ENCODE results near the gene HMGCS1.
A peak's percentile ranks its signal among the peaks of the same experiment; 100 is the strongest.
"Not testable (repeated sequence)": the region's sequence is repeated elsewhere in the genome, so short reads cannot be mapped to it uniquely, and the experiment has no call there.

HMGCS1 gene

DNA sequence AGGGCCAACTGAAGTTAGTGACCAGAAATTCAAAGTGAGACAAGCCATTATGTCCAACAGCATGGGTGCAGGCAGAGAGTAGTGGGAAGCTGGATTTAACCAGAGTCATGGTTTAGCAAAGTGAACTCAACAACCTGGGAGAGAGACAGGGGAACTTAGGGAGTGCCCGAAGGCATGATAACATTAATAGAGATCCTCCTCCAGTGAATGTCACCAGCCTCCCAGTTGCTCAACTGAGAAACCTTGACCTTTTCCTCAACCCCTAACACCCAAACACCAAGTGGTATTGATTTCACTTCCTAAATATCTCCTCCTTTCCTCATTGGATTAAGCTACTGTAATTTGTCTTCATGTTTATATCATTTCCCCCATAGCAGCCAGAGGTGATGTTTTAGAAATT is 42.6 kb downstream of the HMGCS1 start:
- no peak for DNase-seq

DNA sequence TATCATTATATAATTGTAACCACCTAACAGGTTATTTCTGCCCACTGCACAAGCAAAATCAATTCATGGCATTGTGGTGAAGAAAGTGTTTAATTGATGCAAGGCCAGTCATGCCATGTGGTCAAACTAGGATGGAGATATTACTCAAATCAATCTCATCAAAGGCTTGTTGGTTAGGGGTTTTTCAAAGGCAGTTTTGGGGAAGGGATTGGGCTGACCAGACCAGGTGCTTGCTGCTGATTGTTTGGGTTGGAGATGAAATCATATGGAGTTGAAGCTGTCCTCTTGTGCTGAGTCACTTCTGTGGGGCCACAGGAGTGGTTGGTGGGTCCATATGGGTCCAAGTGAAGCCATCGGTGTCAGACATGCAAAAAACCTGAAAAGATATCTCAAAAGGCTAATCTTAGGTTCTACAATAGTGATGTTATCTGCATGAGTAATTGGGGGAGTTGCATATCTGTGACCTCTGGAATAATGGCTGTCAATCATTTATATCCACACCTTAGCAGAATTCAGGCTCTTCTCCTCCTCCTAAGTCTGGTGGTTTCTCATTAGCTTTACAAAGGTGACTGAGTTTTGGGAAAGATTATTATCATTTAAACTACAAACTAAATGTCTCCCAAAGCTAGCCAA is 44.9 kb downstream of the HMGCS1 start:
- DNase-seq = no peak

DNA sequence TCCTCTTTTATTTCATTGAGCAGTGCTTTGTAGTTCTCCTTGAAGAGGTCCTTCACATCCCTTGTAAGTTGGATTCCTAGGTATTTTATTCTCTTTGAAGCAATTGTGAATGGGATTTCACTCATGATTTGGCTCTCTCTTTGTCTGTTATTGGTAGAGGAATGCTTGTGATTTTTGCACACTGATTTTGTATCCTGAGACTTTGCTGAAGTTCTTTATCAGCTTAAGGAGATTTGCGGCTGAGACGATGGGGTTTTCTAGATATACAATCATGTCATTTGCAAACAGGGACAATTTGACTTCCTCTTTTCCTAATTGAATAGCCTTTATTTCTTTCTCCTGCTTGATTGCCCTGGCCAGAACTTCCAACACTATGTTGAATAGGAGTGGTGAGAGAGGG is 50.9 kb downstream of the HMGCS1 start:
- not testable (repeated sequence) for DNase-seq

DNA sequence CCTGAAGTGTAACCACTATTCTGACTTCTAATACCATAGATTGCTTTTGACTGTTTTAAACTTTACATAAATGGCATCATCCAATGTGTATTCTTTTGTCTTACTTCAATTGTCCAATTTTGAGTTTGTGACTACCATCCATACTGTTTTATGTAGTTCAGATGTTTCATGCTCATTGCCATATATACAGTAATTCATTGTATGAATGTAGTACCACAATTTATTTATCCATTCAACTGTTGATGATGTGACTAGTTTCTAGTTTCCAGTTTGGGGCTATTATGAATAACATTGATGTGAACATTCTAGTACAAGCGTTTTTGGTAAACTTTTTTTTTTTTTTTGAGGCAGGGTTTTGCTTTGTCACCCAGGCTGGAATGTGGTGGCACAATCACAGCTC is 55.1 kb downstream of the HMGCS1 start:
- DNase-seq = no peak

- DNase-seq = no peak
Observed at GRCh38 chr5:43256261-43256966, 56.8 kb downstream of the HMGCS1 start.

GRCh38 chr5:43255704-43256103 is 57.5 kb downstream of the HMGCS1 start:
- DNase-seq = no peak

GRCh38 chr5:43251754-43252153 is 61.5 kb downstream of the HMGCS1 start:
- DNase-seq = no peak

- DNase-seq = no peak
Observed at GRCh38 chr5:43245724-43246385, 67.4 kb downstream of the HMGCS1 start.

DNA sequence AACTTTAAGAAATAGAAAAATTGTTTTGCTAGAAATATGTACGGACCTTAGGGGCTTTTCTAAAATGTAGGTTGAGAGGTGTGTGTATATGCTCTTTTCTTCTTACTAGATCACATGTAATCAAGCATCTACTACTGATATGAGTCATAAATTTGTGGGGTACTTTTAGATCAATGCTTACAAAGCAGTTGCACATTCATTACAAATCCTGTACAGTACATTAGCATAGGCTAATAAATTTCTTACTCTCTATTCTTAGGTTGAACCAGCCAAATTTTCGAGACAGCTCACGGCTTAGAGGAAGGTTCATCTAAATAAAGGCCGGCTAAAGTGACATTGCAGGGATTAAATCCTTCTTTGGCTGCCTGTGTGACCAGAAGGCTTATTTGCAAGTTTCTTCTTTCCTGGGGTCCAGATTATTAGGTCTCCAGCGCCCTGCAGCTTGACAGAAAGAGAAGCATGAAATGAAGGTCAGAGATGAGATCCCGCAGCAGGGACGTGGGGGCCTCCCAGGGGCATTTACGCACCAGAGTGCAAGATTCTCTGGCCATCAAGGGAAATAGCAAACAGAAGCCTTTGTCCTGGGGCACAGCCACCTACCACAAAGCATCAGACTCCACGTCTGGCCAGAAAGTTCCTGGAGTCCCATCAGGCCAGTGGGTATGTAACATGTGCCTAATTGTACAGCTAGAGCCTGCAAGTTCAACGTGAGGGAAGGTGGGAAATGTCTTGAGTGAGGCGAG is 68.2 kb downstream of the HMGCS1 start:
- no peak for DNase-seq

DNA sequence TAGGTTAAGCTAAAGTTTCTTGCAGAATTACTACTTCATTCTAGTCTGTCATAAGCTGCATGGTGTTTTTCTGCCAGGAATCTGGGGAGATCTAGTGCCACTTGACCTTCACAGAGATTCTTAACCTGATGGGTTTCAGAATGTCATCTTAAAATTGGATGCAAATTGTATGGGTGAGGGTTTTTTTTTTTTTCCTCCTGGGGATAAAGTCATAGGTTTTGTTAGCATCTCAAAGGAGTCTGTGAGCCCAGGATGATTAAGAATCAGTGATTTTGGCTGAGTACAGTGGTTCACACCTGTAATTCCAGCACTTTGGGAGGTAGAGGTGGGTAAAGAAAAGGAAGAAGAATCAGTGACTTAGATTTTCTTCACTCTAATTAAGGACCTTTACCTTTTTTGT is 69.9 kb downstream of the HMGCS1 start:
- DNase-seq = no peak

DNA sequence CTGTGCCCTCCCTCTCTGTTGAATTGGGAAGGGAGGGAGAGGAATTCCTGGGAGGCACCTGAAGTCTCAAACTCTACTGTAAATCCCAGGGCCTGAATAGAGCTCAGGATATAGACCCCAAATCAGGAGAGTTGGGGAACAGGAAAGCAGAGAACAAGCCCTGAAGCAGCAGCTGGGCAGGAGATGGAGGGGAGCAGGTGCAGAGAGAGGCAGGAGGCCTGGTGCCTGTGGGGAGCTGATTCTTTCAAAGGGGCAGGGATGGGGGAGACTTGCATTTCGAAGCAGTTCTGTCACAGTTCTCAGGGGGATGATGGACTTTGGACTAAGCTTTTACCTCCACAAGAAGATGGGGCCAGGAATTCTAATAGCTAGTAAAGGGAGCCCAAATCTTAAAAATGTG is 71.0 kb downstream of the HMGCS1 start:
- peak; percentile 19 for DNase-seq
